Lower leg skin (tissue), 3 donors: ENCODE data around the gene DPYSL5.

Source experiments
- POLR2A ChIP-seq, 2 donors: fragments of 450-650 bp; IDR thresholded peaks; one replicate each; pipeline ENCODE4 v1.6.1; 2016 to 2017; ENCODE audit warnings: antibody characterized with exemption in 2 of 2, mild to moderate bottlenecking in 1 of 2, moderate library complexity in 1 of 2
- TF ChIP-seq, protein P1 (sequence below), 3 donors: fragments of 450-650 bp; IDR thresholded peaks; one replicate each; pipeline ENCODE4 v1.5.1; 2016; ENCODE audit warnings: antibody characterized with exemption in 3 of 3, mild to moderate bottlenecking in 3 of 3, moderate library complexity in 2 of 3

DNA sequence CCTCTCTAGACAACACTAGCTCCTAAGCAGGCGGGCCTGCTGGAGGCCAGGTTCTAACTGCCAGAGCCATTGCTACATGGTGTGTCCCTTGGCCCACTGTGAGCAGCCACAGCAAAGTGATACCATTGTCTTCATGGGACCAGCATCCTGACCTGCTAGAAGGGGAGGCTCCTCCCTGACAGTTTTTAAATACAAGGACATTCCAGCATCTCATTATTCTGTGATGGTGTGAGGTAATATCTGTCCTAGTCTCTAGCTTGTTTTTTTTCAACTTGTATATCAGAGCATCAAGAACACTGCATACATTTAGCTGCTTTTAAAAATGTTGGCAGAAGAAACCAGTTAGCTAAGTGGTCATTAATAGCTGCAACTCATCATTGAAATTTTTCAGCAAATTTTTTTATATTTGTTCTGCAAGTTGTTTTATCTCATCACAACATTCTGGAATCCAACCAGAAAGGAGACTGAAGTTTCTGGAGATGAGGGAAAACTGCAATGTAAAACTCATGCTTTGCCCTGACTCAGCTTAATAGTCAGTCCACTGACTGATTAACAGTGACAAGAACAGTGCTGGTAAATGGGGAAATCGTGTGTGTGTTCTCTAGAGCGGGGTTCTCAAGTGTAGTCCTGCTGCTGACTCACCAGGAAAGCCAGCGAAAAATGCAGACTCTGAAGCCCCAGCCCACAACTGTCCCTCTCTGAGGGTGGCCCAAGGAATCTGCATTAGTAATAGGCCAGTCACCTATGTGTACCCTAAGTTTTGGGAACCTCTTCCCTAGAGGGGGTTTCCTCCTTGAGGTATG, 140.3 kb downstream of the DPYSL5 start:
- TF ChIP-seq, protein P1, sequence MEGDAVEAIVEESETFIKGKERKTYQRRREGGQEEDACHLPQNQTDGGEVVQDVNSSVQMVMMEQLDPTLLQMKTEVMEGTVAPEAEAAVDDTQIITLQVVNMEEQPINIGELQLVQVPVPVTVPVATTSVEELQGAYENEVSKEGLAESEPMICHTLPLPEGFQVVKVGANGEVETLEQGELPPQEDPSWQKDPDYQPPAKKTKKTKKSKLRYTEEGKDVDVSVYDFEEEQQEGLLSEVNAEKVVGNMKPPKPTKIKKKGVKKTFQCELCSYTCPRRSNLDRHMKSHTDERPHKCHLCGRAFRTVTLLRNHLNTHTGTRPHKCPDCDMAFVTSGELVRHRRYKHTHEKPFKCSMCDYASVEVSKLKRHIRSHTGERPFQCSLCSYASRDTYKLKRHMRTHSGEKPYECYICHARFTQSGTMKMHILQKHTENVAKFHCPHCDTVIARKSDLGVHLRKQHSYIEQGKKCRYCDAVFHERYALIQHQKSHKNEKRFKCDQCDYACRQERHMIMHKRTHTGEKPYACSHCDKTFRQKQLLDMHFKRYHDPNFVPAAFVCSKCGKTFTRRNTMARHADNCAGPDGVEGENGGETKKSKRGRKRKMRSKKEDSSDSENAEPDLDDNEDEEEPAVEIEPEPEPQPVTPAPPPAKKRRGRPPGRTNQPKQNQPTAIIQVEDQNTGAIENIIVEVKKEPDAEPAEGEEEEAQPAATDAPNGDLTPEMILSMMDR (IDR thresholded peaks at IDR 0.05) = no peak
- TF ChIP-seq POLR2A (IDR thresholded peaks at IDR 0.05) = no peak
